ENCODE data around the gene PAPLN.

DNA sequence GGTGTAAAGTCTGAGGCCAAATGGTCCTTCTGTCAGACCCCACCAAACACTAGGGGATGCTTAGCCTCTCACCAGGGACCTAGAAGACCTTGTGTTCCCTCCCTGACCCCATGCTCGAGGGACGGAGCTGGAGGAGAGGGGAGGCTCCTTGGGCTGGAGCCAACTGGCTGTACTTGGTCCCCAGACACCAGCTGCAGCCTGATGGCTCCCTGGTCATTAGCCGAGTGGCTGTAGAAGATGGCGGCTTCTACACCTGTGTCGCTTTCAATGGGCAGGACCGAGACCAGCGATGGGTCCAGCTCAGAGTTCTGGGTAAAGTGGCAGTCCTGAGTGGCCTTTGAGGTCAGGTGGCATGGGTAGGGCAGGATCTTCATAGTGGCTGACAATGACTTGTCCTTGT, 29.0 kb downstream of the PAPLN start:
- no peak for TF ChIP-seq SAP30 (IDR thresholded peaks at IDR 0.05; ENCODE audit: insufficient read depth, insufficient replicate concordance, low read length)
- TF ChIP-seq ZNF274 (IDR thresholded peaks at IDR 0.05; ENCODE audit: borderline replicate concordance, extremely low read depth, low read length) = no peak
- TF ChIP-seq KDM1A (IDR thresholded peaks at IDR 0.05; ENCODE audit: borderline replicate concordance, low read length) = no peak
- TF ChIP-seq YY1 (IDR thresholded peaks at IDR 0.05; ENCODE audit: low read depth, low read length) = no peak
- TF ChIP-seq, protein P1, sequence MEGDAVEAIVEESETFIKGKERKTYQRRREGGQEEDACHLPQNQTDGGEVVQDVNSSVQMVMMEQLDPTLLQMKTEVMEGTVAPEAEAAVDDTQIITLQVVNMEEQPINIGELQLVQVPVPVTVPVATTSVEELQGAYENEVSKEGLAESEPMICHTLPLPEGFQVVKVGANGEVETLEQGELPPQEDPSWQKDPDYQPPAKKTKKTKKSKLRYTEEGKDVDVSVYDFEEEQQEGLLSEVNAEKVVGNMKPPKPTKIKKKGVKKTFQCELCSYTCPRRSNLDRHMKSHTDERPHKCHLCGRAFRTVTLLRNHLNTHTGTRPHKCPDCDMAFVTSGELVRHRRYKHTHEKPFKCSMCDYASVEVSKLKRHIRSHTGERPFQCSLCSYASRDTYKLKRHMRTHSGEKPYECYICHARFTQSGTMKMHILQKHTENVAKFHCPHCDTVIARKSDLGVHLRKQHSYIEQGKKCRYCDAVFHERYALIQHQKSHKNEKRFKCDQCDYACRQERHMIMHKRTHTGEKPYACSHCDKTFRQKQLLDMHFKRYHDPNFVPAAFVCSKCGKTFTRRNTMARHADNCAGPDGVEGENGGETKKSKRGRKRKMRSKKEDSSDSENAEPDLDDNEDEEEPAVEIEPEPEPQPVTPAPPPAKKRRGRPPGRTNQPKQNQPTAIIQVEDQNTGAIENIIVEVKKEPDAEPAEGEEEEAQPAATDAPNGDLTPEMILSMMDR (IDR thresholded peaks at IDR 0.05; ENCODE audit: control extremely low read depth in 1 of 3, insufficient read depth in 1 of 3, low read depth in 1 of 3, low read length in 3 of 3) = no peak
- no peak for TF ChIP-seq CEBPB (IDR thresholded peaks at IDR 0.05; ENCODE audit: low read depth, low read length)
- no peak for TF ChIP-seq BACH1 (IDR thresholded peaks at IDR 0.05; ENCODE audit: low read length)
- TF ChIP-seq SUZ12 (IDR thresholded peaks at IDR 0.05; ENCODE audit: low read length) = no peak
- no peak for TF ChIP-seq CHD7 (IDR thresholded peaks at IDR 0.05; ENCODE audit: insufficient replicate concordance, low read length)

Measured in H1 (cell line).